Measurements from ENCODE around the gene ADAMTSL1. TPM values are rescaled to one million over a fixed set of nuclear protein-coding genes. Genes with fewer than 3 reads are reported as not detected.
A peak's percentile ranks its signal among the peaks of the same experiment; 100 is the strongest.

ADAMTSL1 gene
- total and polyA plus RNA-seq, 2 donors (not counting 3 experiments of a cell fraction or from before 2014, with no cell fraction given), result 15.0 to 18.4 TPM

GRCh38 chr9:18501949-18502348 is 28.0 kb downstream of the ADAMTSL1 start:
- TF ChIP-seq CTCF (IDR thresholded peaks at IDR 0.05; ENCODE audit: extremely low read depth in 1 of 2, insufficient read depth in 1 of 2, low read depth in 1 of 2, low read length in 2 of 2) (no peak), POLR2AphosphoS5 (IDR thresholded peaks at IDR 0.05; ENCODE audit: insufficient read depth, low read depth, low read length) (no peak), JUN (IDR thresholded peaks at IDR 0.05; ENCODE audit: borderline replicate concordance, insufficient read depth, insufficient read length, low read depth) (no peak), MYC (IDR thresholded peaks at IDR 0.05; ENCODE audit: low read depth, low read length) (no peak), MAX (IDR thresholded peaks at IDR 0.05; ENCODE audit: insufficient read depth, insufficient read length) (no peak), EZH2 (IDR thresholded peaks at IDR 0.05; ENCODE audit: borderline replicate concordance, low read depth, low read length, severe bottlenecking) (no peak), FOS (IDR thresholded peaks at IDR 0.05; ENCODE audit: borderline replicate concordance, insufficient read depth, low read length) (no peak), GATA2 (IDR thresholded peaks at IDR 0.05; ENCODE audit: insufficient read depth, insufficient read length, low read depth, low read length) (no peak), POLR2A (IDR thresholded peaks at IDR 0.05; ENCODE audit: low read depth, low read length) (no peak)
- DNase-seq (ENCODE audit: low read depth, low spot score), result no peak
- H3K9me1 ChIP-seq (replicated peaks; ENCODE audit: control insufficient read depth, extremely low read depth, insufficient read depth, low read length), result no peaks in the 10 kb centered on the region
- H3K4me3 ChIP-seq (replicated peaks in 1 of 3; ENCODE audit: insufficient read depth in 1 of 3, low read depth in 1 of 3, low read length in 3 of 3), result no peak overlapping the region
- H3K9me3 ChIP-seq (replicated peaks; ENCODE audit: control insufficient read depth, insufficient read depth, low read length), result no peaks in the 10 kb centered on the region
- no TSS peak for BruUV-seq (replicated peaks)
- H3K79me2 ChIP-seq (ENCODE audit: control insufficient read depth, insufficient read depth, low read length), result peaks cover 17% of the 10 kb centered on the region
- peaks cover 0 to 3% of the 10 kb centered on the region in 2 experiments for H3K36me3 ChIP-seq (ENCODE audit: control insufficient read depth in 2 of 2, extremely low read depth in 1 of 2, insufficient read depth in 2 of 2, low read length in 2 of 2)
- H2AFZ ChIP-seq (ENCODE audit: low read depth, low read length), result no peak overlapping the region
- H3K27me3 ChIP-seq (ENCODE audit: control insufficient read depth in 2 of 2, insufficient read depth in 2 of 2, low read length in 2 of 2), result no peaks in the 10 kb centered on the region
- intact Hi-C loops (cut with micrococcal nuclease), result no loop called here
- ChIA-PET CTCF (no interaction called here), POLR2A (no interaction called here)
- no peaks in the 10 kb centered on the region for H4K20me1 ChIP-seq (replicated peaks; ENCODE audit: control insufficient read depth, extremely low read depth, insufficient read depth, low read length)
- H3K4me1 ChIP-seq (ENCODE audit: control insufficient read depth, extremely low read depth, insufficient read depth, low read length), result no peaks in the 10 kb centered on the region
- H3K9ac ChIP-seq (replicated peaks; ENCODE audit: extremely low read depth, insufficient read depth, low read length), result no peak overlapping the region
- dilution Hi-C loops (cut with MboI; ENCODE audit: extremely low pct_ligation_motif_present, low sequenced_read_pairs), result no loop called here
- peak; percentile 15 for FAIRE-seq
- no peak overlapping the region for H3K27ac ChIP-seq (ENCODE audit: insufficient read depth, low read depth, low read length)
- H3K4me2 ChIP-seq (ENCODE audit: insufficient read depth, low read length), result no peak overlapping the region
